Measurements from ENCODE around the gene CEBPB.

Gene CEBPB

GRCh38 chr20:50224531-50225255, 34.1 kb downstream of the CEBPB start:
- TF ChIP-seq TEAD4 (IDR thresholded peaks at IDR 0.05) = peak; percentile 44
- TF ChIP-seq CREB1 (IDR thresholded peaks at IDR 0.05; ENCODE audit: low read depth) = no peak
- no peak for TF ChIP-seq RAD21 (IDR thresholded peaks at IDR 0.05; ENCODE audit: low read depth)

- no peak for TF ChIP-seq REST (IDR thresholded peaks at IDR 0.05; ENCODE audit: low read depth)
- TF ChIP-seq EGR1 (IDR thresholded peaks at IDR 0.05) = no peak
- TF ChIP-seq FOXM1 (IDR thresholded peaks at IDR 0.05; ENCODE audit: borderline replicate concordance, low read depth) = no peak
- TF ChIP-seq, protein P1, sequence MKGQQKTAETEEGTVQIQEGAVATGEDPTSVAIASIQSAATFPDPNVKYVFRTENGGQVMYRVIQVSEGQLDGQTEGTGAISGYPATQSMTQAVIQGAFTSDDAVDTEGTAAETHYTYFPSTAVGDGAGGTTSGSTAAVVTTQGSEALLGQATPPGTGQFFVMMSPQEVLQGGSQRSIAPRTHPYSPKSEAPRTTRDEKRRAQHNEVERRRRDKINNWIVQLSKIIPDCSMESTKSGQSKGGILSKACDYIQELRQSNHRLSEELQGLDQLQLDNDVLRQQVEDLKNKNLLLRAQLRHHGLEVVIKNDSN (IDR thresholded peaks at IDR 0.05) = no peak
- no peak for TF ChIP-seq MAX (IDR thresholded peaks at IDR 0.05)
- no peak for TF ChIP-seq NFIC (IDR thresholded peaks at IDR 0.05)
Observed at GRCh38 chr20:50226093-50226974, 35.7 kb downstream of the CEBPB start.

- no peak for TF ChIP-seq NFIC (IDR thresholded peaks at IDR 0.05)
- TF ChIP-seq TEAD4 (IDR thresholded peaks at IDR 0.05) = no peak
- TF ChIP-seq YY1 (IDR thresholded peaks at IDR 0.05; ENCODE audit: low read depth) = no peak
- TF ChIP-seq TCF12 (IDR thresholded peaks at IDR 0.05; ENCODE audit: low read depth) = no peak
- TF ChIP-seq, protein P1 (IDR thresholded peaks at IDR 0.05) = no peak
- TF ChIP-seq RAD21 (IDR thresholded peaks at IDR 0.05; ENCODE audit: low read depth) = no peak
- TF ChIP-seq FOXM1 (IDR thresholded peaks at IDR 0.05; ENCODE audit: borderline replicate concordance, low read depth) = no peak
- TF ChIP-seq MAX (IDR thresholded peaks at IDR 0.05) = no peak
- no peak for TF ChIP-seq EGR1 (IDR thresholded peaks at IDR 0.05)
- TF ChIP-seq ZBTB7A (IDR thresholded peaks at IDR 0.05; ENCODE audit: low read depth) = no peak
- TF ChIP-seq CREB1 (IDR thresholded peaks at IDR 0.05; ENCODE audit: low read depth) = no peak
- TF ChIP-seq CEBPB (IDR thresholded peaks at IDR 0.05) = no peak
- TF ChIP-seq EP300 (IDR thresholded peaks at IDR 0.05; ENCODE audit: borderline replicate concordance) = no peak
- TF ChIP-seq REST (IDR thresholded peaks at IDR 0.05; ENCODE audit: low read depth) = no peak
- TF ChIP-seq TAF1 (IDR thresholded peaks at IDR 0.05; ENCODE audit: low read depth) = no peak
Observed at GRCh38 chr20:50227506-50227905, 36.9 kb downstream of the CEBPB start.

DNA sequence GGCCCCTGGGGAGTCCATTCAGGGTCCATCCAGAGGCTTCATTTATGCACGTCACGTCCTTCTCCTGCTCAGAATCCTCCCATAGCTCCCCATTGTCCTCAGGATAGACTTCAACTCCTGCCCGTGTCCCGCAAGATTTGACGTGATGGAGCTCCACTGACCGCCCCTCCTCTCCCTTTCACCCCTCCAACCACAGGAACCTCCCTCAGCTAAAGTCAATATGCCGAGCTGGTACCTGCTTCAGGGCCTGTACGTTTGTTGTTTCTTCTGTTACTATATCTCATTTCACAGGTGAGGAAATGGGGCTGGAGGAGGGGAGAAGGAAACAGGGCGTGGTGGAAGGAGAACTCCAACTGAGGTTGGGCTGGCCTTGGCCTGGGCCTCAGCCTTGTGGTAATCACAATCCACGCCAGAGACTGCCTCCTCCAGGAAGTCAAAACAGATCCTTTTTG, 38.6 kb downstream of the CEBPB start:
- TF ChIP-seq FOXM1 (IDR thresholded peaks at IDR 0.05; ENCODE audit: borderline replicate concordance, low read depth) = no peak
- TF ChIP-seq EP300 (IDR thresholded peaks at IDR 0.05; ENCODE audit: borderline replicate concordance) = no peak
- TF ChIP-seq NFIC (IDR thresholded peaks at IDR 0.05) = no peak
- no peak for TF ChIP-seq TAF1 (IDR thresholded peaks at IDR 0.05; ENCODE audit: low read depth)
- no peak for TF ChIP-seq MAX (IDR thresholded peaks at IDR 0.05)
- TF ChIP-seq REST (IDR thresholded peaks at IDR 0.05; ENCODE audit: low read depth) = no peak
- no peak for TF ChIP-seq EGR1 (IDR thresholded peaks at IDR 0.05)
- no peak for TF ChIP-seq TCF12 (IDR thresholded peaks at IDR 0.05; ENCODE audit: low read depth)
- TF ChIP-seq, protein P1 (IDR thresholded peaks at IDR 0.05) = no peak
- no peak for TF ChIP-seq CREB1 (IDR thresholded peaks at IDR 0.05; ENCODE audit: low read depth)
- no peak for TF ChIP-seq RAD21 (IDR thresholded peaks at IDR 0.05; ENCODE audit: low read depth)
- no peak for TF ChIP-seq YY1 (IDR thresholded peaks at IDR 0.05; ENCODE audit: low read depth)

Data from Ishikawa (cell line).